Activated CD8-positive, alpha-beta T cell treated with anti-CD3 and anti-CD28 coated beads, Interleukin-2, amount 10 ng/mL, durations not matched to agents 7 days and 5 days (primary cell): ENCODE measurements around the gene CACNA1H. TPM values are rescaled to one million over a fixed set of nuclear protein-coding genes. Genes with fewer than 3 reads are reported as not detected.
A peak's percentile ranks its signal among the peaks of the same experiment; 100 is the strongest.
"Not testable (repeated sequence)": the region's sequence is repeated elsewhere in the genome, so short reads cannot be mapped to it uniquely, and the experiment has no call there.

ENCODE experiments used
- ATAC-seq: fragments of 150-1000 bp; cut with Tn5 transposase; one replicate; pipeline ENCODE4 v1.10.0; 2021; ENCODE audit warnings: moderate library complexity
- CTCF ChIA-PET: fragments of 350-600 bp; sonication (Branson Sonifier 250); formaldehyde crosslinking; loops from one replicate; lab custom pipeline; 2021; ENCODE audit warnings: antibody characterized with exemption; lab: Charles Lee
- POLR2A ChIA-PET: fragments of 350-600 bp; sonication (Branson Sonifier 250); formaldehyde crosslinking; loops from one replicate; lab custom pipeline; 2021; ENCODE audit warnings: antibody characterized with exemption; lab: Charles Lee
- DNase-seq: peaks from one replicate; pipeline ENCODE4 v3.0.0-alpha.2; 2020
- H3K27ac Mint-ChIP-seq: one replicate; pipeline ENCODE4 v1.8.0; 2021; ENCODE audit warnings: mild to moderate bottlenecking, mixed read lengths
- H3K27me3 Mint-ChIP-seq: one replicate; pipeline ENCODE4 v1.8.0; 2021; ENCODE audit warnings: low read depth, mixed read lengths
- H3K36me3 Mint-ChIP-seq: one replicate; pipeline ENCODE4 v1.8.0; 2021; ENCODE audit warnings: low read depth, mixed read lengths
- H3K4me1 Mint-ChIP-seq: one replicate; pipeline ENCODE4 v1.8.0; 2021; ENCODE audit warnings: low read depth, mixed read lengths
- H3K4me3 Mint-ChIP-seq: one replicate; pipeline ENCODE4 v1.8.0; 2021; ENCODE audit warnings: mild to moderate bottlenecking, mixed read lengths
- H3K9me3 Mint-ChIP-seq: one replicate; pipeline ENCODE4 v1.8.0; 2022; ENCODE audit warnings: mixed read lengths; ENCODE audit not compliant: insufficient read depth
- total RNA-seq, 2 experiments: library from RNA; stranded (reverse); gene quantifications; one replicate each; pipeline ENCODE4 v1.2.3, GENCODE V29; 2021

CACNA1H gene
- total RNA-seq, 2 experiments from 2014 or later: 0.57 to 0.92 TPM

- POLR2A ChIA-PET, H3K9me3 Mint-ChIP-seq, H3K36me3 Mint-ChIP-seq, H3K4me3 Mint-ChIP-seq, H3K27ac Mint-ChIP-seq, CTCF ChIA-PET, DNase-seq, H3K27me3 Mint-ChIP-seq, H3K4me1 Mint-ChIP-seq, ATAC-seq: not testable (repeated sequence)
Measured at GRCh38 chr16:1185460-1186207, 32.7 kb downstream of the CACNA1H start.

GRCh38 chr16:1188432-1189189 is 35.7 kb downstream of the CACNA1H start:
- peak; percentile 70 for DNase-seq
- peak; percentile 81 for ATAC-seq
- H3K27me3 Mint-ChIP-seq: no peaks in the 10 kb centered on the region
- POLR2A ChIA-PET: no interaction called here
- no peaks in the 10 kb centered on the region for H3K4me1 Mint-ChIP-seq
- CTCF ChIA-PET: no interaction called here
- H3K36me3 Mint-ChIP-seq: no peaks in the 10 kb centered on the region
- no peak overlapping the region for H3K4me3 Mint-ChIP-seq
- H3K9me3 Mint-ChIP-seq: no peaks in the 10 kb centered on the region
- no peak overlapping the region for H3K27ac Mint-ChIP-seq

GRCh38 chr16:1189455-1189854 is 36.5 kb downstream of the CACNA1H start:
- H3K4me3 Mint-ChIP-seq: no peak overlapping the region
- DNase-seq (no peak), ATAC-seq (no peak)
- no peak overlapping the region for H3K27ac Mint-ChIP-seq
- ChIA-PET POLR2A (no interaction called here), CTCF (no interaction called here)
- H3K27me3 Mint-ChIP-seq: no peaks in the 10 kb centered on the region
- H3K9me3 Mint-ChIP-seq: no peaks in the 10 kb centered on the region
- no peaks in the 10 kb centered on the region for H3K36me3 Mint-ChIP-seq
- H3K4me1 Mint-ChIP-seq: no peaks in the 10 kb centered on the region

- not testable (repeated sequence) for DNase-seq, H3K36me3 Mint-ChIP-seq
- POLR2A ChIA-PET: interaction anchor here (0.6 kb wide), 1 partner anchor 662 kb away, joined by 3 read pairs; no protein-coding TSS in a partner anchor
Measured at GRCh38 chr16:1190789-1191188, 37.9 kb downstream of the CACNA1H start.

GRCh38 chr16:1192384-1193073 is 39.6 kb downstream of the CACNA1H start:
- ChIA-PET CTCF (no interaction called here), POLR2A (no interaction called here)
- DNase-seq (no peak), ATAC-seq (no peak)
- no peaks in the 10 kb centered on the region for H3K9me3 Mint-ChIP-seq
- H3K4me3 Mint-ChIP-seq: no peak overlapping the region
- no peaks in the 10 kb centered on the region for H3K27me3 Mint-ChIP-seq
- H3K27ac Mint-ChIP-seq: no peak overlapping the region
- H3K4me1 Mint-ChIP-seq: no peaks in the 10 kb centered on the region
- H3K36me3 Mint-ChIP-seq: no peaks in the 10 kb centered on the region

More at GRCh38 chr16:1190789-1191188, 37.9 kb downstream of the CACNA1H start:
- H3K9me3 Mint-ChIP-seq, H3K4me1 Mint-ChIP-seq, H3K4me3 Mint-ChIP-seq, ATAC-seq, CTCF ChIA-PET, H3K27me3 Mint-ChIP-seq, H3K27ac Mint-ChIP-seq: not testable (repeated sequence)

GRCh38 chr16:1193143-1193824 is 40.4 kb downstream of the CACNA1H start:
- H3K4me3 Mint-ChIP-seq: no peak overlapping the region
- ChIA-PET CTCF (no interaction called here), POLR2A (no interaction called here)
- DNase-seq (no peak), ATAC-seq (no peak)
- no peaks in the 10 kb centered on the region for H3K36me3 Mint-ChIP-seq
- H3K4me1 Mint-ChIP-seq: no peaks in the 10 kb centered on the region
- H3K9me3 Mint-ChIP-seq: no peaks in the 10 kb centered on the region
- no peak overlapping the region for H3K27ac Mint-ChIP-seq
- no peaks in the 10 kb centered on the region for H3K27me3 Mint-ChIP-seq

- H3K4me1 Mint-ChIP-seq: no peaks in the 10 kb centered on the region
- no peak for ATAC-seq
- DNase-seq: no peak
- no peaks in the 10 kb centered on the region for H3K9me3 Mint-ChIP-seq
- no peaks in the 10 kb centered on the region for H3K36me3 Mint-ChIP-seq
- no peaks in the 10 kb centered on the region for H3K27me3 Mint-ChIP-seq
- H3K27ac Mint-ChIP-seq: no peak overlapping the region
- H3K4me3 Mint-ChIP-seq: no peak overlapping the region
- POLR2A ChIA-PET: no interaction called here
- CTCF ChIA-PET: no interaction called here
Measured at GRCh38 chr16:1193825-1194581, 41.1 kb downstream of the CACNA1H start.

- Mint-ChIP-seq H3K4me3 (no peak overlapping the region), H3K9me3 (no peaks in the 10 kb centered on the region), H3K27me3 (no peaks in the 10 kb centered on the region), H3K27ac (no peak overlapping the region), H3K4me1 (no peaks in the 10 kb centered on the region), H3K36me3 (no peaks in the 10 kb centered on the region)
- no peak for DNase-seq
- no peak for ATAC-seq
- POLR2A ChIA-PET: no interaction called here
- CTCF ChIA-PET: no interaction called here
Measured at GRCh38 chr16:1194665-1195392, 41.9 kb downstream of the CACNA1H start.

GRCh38 chr16:1195393-1195666 is 42.4 kb downstream of the CACNA1H start:
- ChIA-PET CTCF (no interaction called here), POLR2A (no interaction called here)
- no peaks in the 10 kb centered on the region for H3K9me3 Mint-ChIP-seq

GRCh38 chr16:1196494-1196893 is 43.6 kb downstream of the CACNA1H start:
- no peaks in the 10 kb centered on the region for H3K9me3 Mint-ChIP-seq
- no peaks in the 10 kb centered on the region for H3K27me3 Mint-ChIP-seq
- H3K27ac Mint-ChIP-seq: no peak overlapping the region
- H3K36me3 Mint-ChIP-seq: no peaks in the 10 kb centered on the region
- ATAC-seq (no peak), DNase-seq (no peak)
- no peaks in the 10 kb centered on the region for H3K4me1 Mint-ChIP-seq
- CTCF ChIA-PET: no interaction called here
- H3K4me3 Mint-ChIP-seq: no peak overlapping the region
- POLR2A ChIA-PET: no interaction called here

More at GRCh38 chr16:1195393-1195666, 42.4 kb downstream of the CACNA1H start:
- Mint-ChIP-seq H3K27me3 (no peaks in the 10 kb centered on the region), H3K4me3 (no peak overlapping the region), H3K27ac (no peak overlapping the region), H3K4me1 (no peaks in the 10 kb centered on the region), H3K36me3 (no peaks in the 10 kb centered on the region)
- ATAC-seq: no peak
- no peak for DNase-seq
